LNCAP (cell line): Measurements from ENCODE around the gene CAMTA1.

Experiments used
- CTCF ChIP-seq: fragments of 450-650 bp; IDR thresholded peaks from 2 replicates; pipeline ENCODE4 v1.5.1; 2017; ENCODE audit warnings: mild to moderate bottlenecking

The CAMTA1 gene

DNA sequence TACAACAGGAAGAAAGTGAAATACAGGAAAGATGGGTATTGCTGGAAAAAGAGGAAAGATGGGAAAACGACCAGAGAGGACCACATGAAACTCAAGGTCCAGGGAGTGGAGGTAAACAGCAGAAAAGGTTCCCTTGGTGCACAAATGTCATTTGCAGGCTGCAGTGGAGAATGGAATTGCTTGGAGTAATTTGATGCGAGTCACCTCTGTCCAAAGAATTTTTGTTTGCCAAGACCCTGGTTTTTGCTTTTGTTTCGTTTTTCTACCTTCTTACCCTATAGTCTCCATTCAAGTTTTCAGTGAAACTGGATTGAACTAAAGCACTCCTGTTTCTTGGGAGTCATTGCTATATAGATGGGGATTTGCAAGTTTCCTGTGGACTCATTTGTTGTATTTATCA, 464.3 kb downstream of the CAMTA1 start:
- TF ChIP-seq CTCF = no peak

DNA sequence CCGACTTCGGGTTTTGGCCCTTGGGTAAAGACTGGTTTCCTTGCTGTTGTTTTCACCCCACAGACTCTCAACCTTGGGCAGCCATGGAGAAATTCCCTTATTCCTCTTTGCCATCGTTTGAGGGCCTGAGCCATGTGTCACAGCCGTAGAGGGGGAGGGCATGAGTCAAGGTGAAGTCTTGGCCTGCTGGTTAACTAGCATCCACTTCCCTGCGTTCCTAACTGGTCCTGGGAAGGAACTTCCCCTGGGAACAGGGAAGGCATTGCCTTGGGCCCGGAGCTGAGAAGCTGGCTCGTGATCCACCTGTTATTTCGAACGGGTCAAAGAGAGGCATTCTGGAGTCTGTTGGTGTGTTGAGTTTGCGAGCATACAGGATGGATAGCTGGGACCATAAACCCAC, 464.9 kb downstream of the CAMTA1 start:
- TF ChIP-seq CTCF = no peak

GRCh38 chr1:7250597-7251453, 465.6 kb downstream of the CAMTA1 start:
- TF ChIP-seq CTCF = no peak

DNA sequence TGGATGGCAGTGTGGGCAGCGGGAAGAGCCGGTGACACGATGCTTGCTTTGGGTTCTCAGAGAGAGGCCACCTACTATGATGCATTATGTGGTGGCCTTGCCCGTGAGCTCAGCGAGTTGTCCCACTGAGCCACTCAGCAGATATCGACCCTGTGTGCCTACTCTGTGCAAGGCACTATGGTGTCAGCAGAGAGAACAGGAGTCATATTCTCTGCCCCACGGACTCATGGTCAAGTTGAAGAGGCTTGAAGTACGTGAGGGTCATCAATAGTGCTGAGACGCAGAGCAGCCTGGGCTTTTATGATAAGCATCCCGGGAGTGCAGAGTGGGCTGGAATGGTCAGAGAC, 466.2 kb downstream of the CAMTA1 start:
- no peak for TF ChIP-seq CTCF

- no peak for TF ChIP-seq CTCF
Observed at GRCh38 chr1:7252411-7253117, 467.3 kb downstream of the CAMTA1 start.

GRCh38 chr1:7253118-7253480, 467.8 kb downstream of the CAMTA1 start:
- no peak for TF ChIP-seq CTCF

DNA sequence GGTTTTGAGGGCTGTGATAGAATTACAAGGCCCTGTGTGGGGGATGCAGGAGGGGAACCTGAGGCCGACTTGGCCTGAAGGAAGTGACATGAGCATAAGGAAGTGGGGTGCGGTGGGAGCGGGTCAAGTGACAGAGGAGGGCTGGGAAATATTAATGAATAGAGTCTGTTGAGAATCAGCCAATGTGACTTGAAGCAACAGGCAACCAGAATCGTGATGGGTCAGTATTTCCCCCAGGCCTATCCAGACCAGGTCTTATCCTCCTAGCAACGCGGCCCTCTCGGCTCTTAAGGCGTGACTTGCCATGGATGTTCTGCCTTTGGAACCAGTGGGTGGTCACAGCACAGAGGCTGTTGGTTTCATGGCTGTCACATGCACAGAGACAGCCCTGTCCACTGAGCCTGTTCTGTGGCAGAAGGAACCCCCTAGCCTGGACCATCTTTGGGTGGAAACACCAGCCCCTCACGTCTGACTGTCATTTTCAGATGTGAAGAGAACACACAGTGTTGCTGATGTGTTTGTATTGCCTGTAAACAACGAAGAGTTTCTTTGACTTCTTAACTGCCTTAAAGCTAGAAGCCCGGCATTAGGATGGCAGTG, 468.8 kb downstream of the CAMTA1 start:
- TF ChIP-seq CTCF = no peak
